ENCODE measurements around the gene DCC. TPM values are rescaled to one million over a fixed set of nuclear protein-coding genes. Genes with fewer than 3 reads are reported as not detected.

Gene DCC
- total RNA-seq, 4 donors from 2014 or later: 0.84 to 1.2 TPM; not detected in 2

DNA sequence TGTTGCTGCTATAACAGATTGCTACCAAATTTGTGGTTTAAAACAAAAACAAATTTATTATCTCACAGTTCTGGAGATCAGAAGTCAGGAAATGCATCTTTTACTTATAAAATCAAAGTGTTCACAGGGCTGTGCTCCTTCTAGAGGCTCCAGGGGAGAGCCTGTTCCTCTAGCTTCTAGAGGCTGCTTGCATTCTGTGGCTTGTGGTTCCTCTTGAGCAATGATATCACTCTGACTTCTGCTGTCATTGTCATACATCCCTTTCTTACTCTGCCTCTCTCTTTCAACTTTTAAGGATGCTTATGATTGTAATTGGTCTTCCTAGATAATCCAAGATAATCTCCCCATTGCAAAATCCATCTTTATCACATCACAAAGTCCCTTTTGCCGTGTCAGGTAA, 6.1 kb upstream of the DCC start:
- H3K4me1 ChIP-seq: no peaks in the 10 kb centered on the region
- peaks cover 0 to 17% of the 10 kb centered on the region in 2 donors for H3K27me3 ChIP-seq
- WGBS, 2 donors: 85 to 92% methylated on average over 1 of the region's 1 CpG

DNA sequence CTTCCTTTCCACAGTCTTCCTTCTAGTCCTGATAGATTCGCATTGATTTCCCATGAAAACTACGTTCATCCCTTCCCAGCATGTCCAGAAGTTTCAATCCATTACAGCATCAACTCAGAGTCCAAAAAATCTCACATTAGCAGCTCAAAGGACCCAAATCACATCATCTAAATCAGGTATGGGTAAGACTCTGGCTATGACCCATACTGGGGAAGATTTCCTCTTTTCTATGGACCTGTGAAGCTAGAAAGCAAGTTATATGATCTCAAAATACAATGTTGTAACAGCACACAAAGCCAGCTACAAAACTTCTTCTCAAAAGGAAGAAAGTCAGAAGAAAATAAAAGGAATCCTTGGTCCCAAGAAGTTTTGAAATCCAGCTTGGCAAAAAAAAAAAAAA, 5.7 kb upstream of the DCC start:
- H3K9me3 ChIP-seq: no peaks in the 10 kb centered on the region
- H3K27ac ChIP-seq: no peak overlapping the region
- DNase-seq (ENCODE audit: low spot score in 2 of 2): no peak
- WGBS, 2 donors: 85 to 87% methylated on average over 2 of the region's 2 CpGs
- no peaks in the 10 kb centered on the region for H3K36me3 ChIP-seq
- H3K4me3 ChIP-seq: no peak overlapping the region
- peaks cover 0 to 22% of the 10 kb centered on the region in 2 donors for H3K27me3 ChIP-seq
- TF ChIP-seq EP300 (IDR thresholded peaks at IDR 0.05) (no peak), POLR2A (IDR thresholded peaks at IDR 0.05) (no peak)
- TF ChIP-seq, protein P1, sequence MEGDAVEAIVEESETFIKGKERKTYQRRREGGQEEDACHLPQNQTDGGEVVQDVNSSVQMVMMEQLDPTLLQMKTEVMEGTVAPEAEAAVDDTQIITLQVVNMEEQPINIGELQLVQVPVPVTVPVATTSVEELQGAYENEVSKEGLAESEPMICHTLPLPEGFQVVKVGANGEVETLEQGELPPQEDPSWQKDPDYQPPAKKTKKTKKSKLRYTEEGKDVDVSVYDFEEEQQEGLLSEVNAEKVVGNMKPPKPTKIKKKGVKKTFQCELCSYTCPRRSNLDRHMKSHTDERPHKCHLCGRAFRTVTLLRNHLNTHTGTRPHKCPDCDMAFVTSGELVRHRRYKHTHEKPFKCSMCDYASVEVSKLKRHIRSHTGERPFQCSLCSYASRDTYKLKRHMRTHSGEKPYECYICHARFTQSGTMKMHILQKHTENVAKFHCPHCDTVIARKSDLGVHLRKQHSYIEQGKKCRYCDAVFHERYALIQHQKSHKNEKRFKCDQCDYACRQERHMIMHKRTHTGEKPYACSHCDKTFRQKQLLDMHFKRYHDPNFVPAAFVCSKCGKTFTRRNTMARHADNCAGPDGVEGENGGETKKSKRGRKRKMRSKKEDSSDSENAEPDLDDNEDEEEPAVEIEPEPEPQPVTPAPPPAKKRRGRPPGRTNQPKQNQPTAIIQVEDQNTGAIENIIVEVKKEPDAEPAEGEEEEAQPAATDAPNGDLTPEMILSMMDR (IDR thresholded peaks at IDR 0.05): no peak
- no peaks in the 10 kb centered on the region for H3K4me1 ChIP-seq

More for the DNA sequence above, 6.1 kb upstream of the DCC start:
- Histone ChIP-seq H3K36me3 (no peaks in the 10 kb centered on the region), H3K4me3 (no peak overlapping the region), H3K27ac (no peak overlapping the region), H3K9me3 (no peaks in the 10 kb centered on the region)
- TF ChIP-seq, protein P1 (IDR thresholded peaks at IDR 0.05): no peak
- TF ChIP-seq EP300 (IDR thresholded peaks at IDR 0.05): no peak
- no peak for DNase-seq (ENCODE audit: low spot score in 2 of 2)

DNA sequence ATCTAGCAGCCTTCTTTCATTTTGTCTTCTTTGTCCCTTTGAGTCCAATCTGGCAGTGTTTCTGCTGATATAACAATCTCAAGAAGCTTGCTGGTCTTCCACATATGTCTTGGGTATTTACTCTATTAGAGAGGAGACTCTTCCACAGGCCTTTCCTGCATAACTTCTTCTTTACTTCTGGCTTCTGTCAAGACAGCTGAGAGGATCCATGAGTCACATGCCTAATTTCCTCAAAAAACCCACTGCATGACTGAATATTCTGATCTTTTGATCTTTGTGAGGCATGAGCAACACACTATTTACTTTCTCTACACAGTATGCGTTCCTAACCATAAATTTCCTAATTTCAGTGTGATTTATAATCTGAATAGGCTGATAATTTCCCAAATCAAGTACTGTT, 5.1 kb upstream of the DCC start:
- H3K27me3 ChIP-seq: peaks cover 0 to 28% of the 10 kb centered on the region in 2 donors
- TF ChIP-seq POLR2A (IDR thresholded peaks at IDR 0.05) (no peak), EP300 (IDR thresholded peaks at IDR 0.05) (no peak)
- TF ChIP-seq, protein P1 (IDR thresholded peaks at IDR 0.05): no peak
- peaks cover 0 to 4% (median 0%) of the 10 kb centered on the region in 4 donors for H3K4me1 ChIP-seq
- 58 to 70% methylated on average over 1 of the region's 1 CpG for WGBS, 2 donors
- H3K9me3 ChIP-seq: no peaks in the 10 kb centered on the region
- no peak overlapping the region for H3K4me3 ChIP-seq
- DNase-seq (ENCODE audit: low spot score in 2 of 2): no peak
- no peaks in the 10 kb centered on the region for H3K36me3 ChIP-seq
- H3K27ac ChIP-seq: no peak overlapping the region

DNA sequence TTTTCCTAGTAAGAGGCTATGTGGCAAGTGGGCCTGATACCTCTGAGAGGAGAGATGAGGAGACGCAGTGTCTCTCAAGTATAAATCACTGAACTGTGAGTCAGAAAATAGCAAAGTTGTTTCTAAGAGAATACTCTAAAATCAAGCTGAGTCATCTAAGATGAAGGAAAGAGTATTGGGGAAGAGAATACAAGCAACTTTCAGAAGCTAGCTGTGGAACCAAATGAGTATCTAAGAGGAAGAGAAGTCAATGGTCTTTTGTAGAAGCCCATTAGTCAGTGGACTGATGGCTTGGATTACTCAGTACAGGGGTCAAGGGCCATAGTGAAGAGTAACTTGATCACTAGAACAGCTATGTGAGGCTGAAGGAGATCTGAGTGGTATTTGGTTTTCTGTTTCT, 2.7 kb upstream of the DCC start:
- Histone ChIP-seq H3K9me3 (no peaks in the 10 kb centered on the region), H3K4me3 (no peak overlapping the region), H3K36me3 (no peaks in the 10 kb centered on the region), H3K27me3 (peaks cover 0 to 52% of the 10 kb centered on the region in 2 donors), H3K4me1 (peaks cover 0 to 27% (median 0%) of the 10 kb centered on the region in 4 donors), H3K27ac (no peak overlapping the region)
- DNase-seq (ENCODE audit: low spot score in 2 of 2): no peak
- WGBS, 2 donors: 82 to 86% methylated on average over 1 of the region's 1 CpG
- TF ChIP-seq EP300 (IDR thresholded peaks at IDR 0.05): no peak
- TF ChIP-seq, protein P1 (IDR thresholded peaks at IDR 0.05): no peak
- TF ChIP-seq POLR2A (IDR thresholded peaks at IDR 0.05): no peak

DNA sequence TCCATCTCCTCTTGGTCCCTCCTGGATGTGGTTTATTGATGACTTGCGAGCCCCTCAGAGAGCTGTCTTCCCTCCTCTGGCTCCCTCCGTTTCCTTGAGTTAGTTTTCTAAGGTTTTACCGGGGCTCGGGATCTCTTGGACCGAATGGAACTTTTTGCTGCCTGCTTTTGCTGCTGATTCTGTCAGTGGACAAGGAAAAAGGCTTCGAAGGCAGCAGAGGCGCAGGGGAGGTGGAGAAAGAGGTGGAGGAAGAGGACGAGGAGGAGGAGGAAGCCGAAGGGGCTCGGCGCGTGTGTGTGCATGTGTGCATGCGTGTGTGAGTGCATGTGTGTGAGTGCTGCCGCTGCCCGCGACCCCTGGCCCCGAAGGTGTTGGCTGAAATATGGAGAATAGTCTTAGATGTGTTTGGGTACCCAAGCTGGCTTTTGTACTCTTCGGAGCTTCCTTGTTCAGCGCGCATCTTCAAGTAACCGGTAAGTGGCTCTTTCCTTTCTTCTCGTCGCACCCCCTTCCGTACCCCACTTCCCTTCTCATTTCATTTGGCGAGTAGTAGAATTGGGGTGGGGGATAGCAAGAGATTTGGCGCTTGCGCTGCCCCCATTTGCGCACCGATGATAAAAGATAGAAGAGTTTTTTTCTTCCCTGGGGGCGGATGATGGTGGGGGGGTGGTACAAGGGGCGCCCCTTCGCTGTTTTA, 557 bp downstream of the DCC start:
- Histone ChIP-seq H3K36me3 (no peaks in the 10 kb centered on the region), H3K27me3 (peaks cover 0 to 67% of the 10 kb centered on the region in 2 donors), H3K27ac (no peak overlapping the region), H3K9me3 (no peaks in the 10 kb centered on the region), H3K4me3 (peak overlapping the region in 2 of 4 donors; percentile 2 to 29), H3K4me1 (peaks cover 0 to 28% (median 0%) of the 10 kb centered on the region in 4 donors)
- DNase-seq (ENCODE audit: low spot score in 2 of 2): no peak
- no peak for TF ChIP-seq EP300 (IDR thresholded peaks at IDR 0.05)
- no peak for TF ChIP-seq POLR2A (IDR thresholded peaks at IDR 0.05)
- TF ChIP-seq, protein P1 (IDR thresholded peaks at IDR 0.05): no peak
- 3 to 4% methylated on average over 32 of the region's 32 CpGs for WGBS, 2 donors

Measured in tibial nerve (tissue), 4 donors.